Activated naive CD4-positive, alpha-beta T cell treated with anti-CD3 and anti-CD28 coated beads, Interleukin-2, amount 50 U/mL, for 16 hours (primary cell): ENCODE results near the gene FANCI.

Source experiments
- DNase-seq: peaks from one replicate; pipeline ENCODE4 v3.0.0-alpha.2; 2020

The FANCI gene

GRCh38 chr15:89308236-89308635 is 64.5 kb downstream of the FANCI start:
- DNase-seq = no peak

DNA sequence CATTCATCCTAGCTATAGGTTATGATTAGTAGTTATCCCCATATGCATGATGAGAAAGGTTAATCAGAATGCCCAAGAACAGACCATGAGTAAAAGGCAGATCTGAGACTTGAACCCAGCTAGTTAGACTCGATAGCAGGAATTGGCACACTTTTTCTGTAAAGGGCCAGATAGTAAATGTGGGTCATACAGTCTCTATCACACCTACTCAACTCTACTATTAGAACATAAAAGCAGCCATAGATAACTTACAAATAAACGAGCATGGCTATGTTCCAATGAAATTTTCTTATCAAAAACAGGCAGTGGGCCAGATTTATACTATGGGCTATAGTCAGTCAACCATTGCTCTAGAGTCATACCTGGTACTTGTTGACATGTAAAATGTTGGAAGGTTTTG is 66.2 kb downstream of the FANCI start:
- no peak for DNase-seq

DNA sequence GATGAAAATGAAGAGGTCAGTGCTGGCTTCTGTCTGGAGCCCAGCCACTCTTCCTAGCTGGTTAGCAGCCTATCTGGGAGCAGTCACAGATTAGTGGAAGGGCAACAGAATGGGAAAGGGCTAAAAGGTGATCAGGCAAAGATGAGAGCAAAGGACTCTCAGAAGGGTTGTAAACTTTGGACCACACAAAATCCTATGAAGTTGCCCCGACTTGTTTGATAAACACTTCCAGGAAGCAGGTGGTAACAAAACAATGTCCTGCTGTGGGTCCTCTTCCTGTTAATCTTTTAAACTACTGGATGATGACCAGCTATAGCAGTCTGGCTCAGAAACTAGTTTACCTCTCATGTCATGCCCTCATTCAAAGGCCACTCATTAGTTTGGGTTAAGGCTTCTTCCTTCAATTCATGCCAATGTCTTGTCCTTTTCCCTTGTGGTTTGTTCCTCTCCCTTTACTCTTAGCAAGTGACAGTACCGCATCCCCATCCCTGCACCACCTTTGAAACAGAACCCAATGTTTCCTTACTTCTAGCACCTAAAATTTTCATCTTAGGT is 71.7 kb downstream of the FANCI start:
- no peak for DNase-seq

DNA sequence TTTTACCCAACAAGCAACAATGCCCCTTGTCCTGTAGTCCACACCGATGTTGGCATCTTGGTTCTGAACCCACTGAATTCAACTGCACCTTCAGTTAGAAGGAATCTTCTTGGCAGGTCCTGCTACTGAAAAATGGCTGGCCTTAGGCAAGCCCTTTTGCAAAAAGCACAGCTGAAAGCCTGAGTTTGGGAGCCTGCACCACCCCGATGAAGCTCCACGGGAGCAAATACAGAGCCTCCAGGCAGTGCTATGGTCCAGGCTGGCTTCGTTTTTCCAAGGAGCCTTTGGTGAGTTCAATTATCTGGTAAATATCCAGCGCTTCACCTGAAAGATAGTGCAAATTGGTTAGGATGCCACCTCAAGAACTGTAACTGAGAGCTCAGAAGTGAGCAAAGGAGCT is 72.7 kb downstream of the FANCI start:
- DNase-seq = no peak

GRCh38 chr15:89317186-89317720 is 73.5 kb downstream of the FANCI start:
- no peak for DNase-seq

DNA sequence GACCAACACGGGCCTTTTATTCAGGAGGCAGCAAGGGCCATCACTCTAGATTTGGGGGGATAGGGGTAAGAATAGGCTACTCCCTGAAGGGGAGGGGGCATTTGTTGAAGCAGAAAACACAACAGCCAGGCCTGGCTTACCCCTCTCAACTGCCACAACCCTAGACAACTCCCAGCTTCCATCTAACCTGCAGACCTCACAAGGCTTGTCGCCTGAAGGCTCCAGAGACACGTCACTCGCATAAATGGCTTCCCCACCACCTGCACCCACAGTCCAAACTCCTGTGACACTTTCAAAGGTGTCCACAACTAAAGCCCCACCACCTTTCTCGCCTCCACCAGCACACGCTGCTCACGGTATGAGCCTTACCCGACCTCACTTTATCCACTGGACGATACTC is 75.9 kb downstream of the FANCI start:
- no peak for DNase-seq

- no peak for DNase-seq
Observed at GRCh38 chr15:89320200-89320599, 76.4 kb downstream of the FANCI start.

GRCh38 chr15:89321521-89322410 is 78.0 kb downstream of the FANCI start:
- DNase-seq = no peak

- no peak for DNase-seq
Observed at GRCh38 chr15:89322822-89323221, 79.0 kb downstream of the FANCI start.

GRCh38 chr15:89323825-89324224 is 80.0 kb downstream of the FANCI start:
- no peak for DNase-seq

- DNase-seq = no peak
Observed at GRCh38 chr15:89325039-89325803, 81.4 kb downstream of the FANCI start.

- DNase-seq = no peak
Observed at GRCh38 chr15:89326316-89326715, 82.5 kb downstream of the FANCI start.

- no peak for DNase-seq
Observed at GRCh38 chr15:89327113-89327512, 83.3 kb downstream of the FANCI start.

DNA sequence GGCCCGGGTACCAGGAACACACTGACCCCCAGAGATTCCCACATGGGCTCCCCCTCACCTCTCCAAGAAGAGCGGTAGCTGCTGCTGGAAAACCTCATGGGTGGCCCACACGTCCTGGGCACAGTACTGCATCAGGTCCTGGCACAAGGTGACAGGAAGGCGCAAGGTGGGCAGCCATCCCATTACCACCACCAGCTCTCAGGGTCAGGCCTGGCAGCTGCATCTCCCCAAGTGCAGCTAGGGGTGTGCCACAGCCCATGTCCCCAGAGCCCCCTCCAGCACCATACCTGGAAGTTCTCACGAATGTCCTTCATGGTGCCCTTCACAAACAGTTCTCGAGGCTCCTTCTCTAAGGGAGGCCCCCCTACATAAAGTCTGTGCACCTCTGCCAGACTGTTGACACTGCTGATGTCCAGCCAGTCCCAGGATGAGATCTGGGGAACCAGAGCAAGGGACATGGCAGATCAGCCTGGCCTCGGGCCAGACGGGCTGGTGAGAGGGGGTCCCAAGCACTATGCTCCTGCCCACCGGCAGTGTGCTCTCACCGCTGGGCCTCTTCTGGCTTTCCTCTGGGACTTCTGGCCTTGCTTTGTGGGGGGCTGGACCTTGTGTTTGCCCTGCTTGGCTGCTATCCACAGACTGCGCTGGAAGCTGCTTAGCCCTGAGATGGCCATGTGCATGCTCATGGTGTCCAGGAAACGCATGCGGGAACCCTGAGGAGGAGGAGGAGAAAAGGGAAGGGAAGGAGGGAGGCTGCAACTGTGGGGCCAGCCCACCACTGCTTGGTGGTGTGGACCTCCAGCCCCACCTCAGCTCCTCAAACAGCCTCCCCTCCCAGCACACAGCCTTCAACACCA is 84.8 kb downstream of the FANCI start:
- DNase-seq = no peak

- DNase-seq = no peak
Observed at GRCh38 chr15:89329329-89330084, 85.7 kb downstream of the FANCI start.

DNA sequence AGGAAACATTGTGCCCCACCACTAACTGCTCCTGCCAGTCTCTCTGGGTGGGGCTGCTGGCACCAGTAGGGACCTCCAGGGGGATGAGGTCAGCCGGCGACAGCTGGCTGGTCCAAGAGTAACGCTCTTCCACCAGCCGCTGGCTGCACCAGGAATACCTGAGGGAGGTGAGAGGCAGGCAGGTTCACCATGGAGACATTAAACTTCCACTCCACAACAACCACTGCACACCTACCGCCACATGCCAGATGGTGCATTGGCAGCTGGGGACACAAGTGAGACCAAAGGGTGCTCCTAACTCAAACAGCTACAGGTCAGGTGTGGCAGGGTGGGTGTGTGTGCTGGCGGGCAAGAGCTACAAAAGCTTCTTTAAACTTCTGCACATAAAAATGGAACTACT is 86.3 kb downstream of the FANCI start:
- no peak for DNase-seq

DNA sequence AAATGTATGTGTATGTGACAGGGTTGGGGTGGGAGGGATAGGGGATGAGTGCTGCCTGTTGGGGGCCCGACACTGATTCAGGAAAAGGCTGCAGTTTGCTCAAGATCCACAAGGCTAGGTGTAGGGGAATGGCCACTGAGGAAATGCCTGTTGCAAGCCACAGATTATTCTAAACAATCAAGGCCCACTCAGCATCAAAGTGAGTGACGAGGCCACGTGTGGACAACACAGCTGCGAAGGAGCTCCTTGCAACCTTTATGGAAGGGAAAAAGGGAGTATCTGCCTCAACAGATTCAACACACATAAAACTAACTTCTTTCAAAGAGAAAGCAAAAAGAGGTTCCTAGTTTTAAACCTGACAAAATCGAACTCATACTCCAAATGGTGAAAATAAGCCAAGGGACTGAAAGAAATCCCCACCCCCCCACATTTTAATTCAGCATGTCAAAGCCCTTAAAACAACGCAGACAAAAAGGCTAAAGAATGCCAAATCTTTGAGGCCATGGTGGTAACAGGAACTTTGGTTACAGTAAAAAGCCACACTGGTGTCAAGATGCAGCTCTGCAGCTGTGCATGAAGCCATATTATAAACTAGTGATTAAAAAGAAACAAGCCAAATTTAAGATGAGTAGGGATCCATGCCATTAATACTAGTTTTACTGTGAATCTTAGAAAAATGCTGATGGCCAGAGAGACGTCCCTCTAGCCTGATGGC is 87.3 kb downstream of the FANCI start:
- DNase-seq = no peak

DNA sequence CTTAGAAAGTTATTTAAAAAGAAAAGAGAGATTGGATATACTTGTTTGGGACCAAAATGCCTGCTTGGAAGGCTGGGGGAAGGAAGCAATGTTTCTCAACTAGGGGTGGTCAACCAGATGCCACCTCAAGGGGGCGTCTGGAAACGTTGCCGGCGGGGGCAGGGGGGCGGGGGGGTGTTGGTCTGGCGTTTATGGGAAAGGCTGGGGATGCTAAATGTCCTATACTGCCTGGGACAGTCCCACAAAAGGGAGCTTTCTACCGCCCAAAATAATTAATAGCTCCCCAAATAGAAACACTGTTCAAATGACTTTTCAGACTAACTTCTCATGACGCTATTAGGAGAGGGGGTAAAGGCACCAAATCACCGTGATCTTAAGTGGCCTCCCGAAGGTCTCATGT is 88.7 kb downstream of the FANCI start:
- DNase-seq = no peak

DNA sequence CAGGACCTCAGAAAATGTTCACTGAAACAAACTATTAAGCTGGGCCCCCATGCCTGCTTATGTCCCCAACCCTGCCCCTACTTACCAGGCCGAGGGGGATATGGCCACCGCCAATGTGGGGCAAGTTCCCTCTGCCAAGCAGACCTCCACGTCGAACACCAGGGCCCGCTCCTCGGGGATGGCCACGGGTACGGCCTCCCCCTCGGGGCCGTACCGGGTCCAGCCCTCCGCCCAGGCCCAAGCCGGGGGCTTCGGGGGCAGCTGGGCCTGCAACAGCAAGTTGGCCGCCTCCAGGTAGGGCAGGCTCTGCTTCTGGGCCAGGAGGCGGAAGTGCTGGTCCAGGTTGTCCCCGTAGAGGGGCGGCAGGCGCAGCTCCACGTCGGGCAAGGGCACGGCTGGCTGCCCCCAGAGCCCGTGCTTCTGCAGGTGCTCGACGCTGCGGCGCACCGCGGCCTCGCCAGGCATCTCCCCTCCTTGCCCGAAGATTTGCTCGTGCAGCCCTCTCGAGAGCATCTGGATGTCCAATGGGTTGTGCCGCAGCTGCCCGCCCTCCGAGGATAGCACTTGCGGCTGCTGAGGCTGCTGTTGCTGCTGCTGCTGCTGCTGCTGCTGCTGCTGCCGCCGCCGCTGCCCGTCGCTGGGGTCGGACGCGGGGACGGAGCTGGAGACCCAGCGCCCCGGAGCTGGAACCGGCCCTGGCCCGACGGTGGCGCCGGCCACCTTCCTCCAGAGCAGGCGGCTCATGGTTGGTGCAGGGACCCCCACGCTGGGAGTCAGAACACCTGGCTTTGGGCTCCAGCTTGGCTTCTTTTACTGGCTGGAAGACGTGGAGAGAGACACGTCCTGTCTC is 89.5 kb downstream of the FANCI start:
- DNase-seq = no peak

- no peak for DNase-seq
Observed at GRCh38 chr15:89333959-89334509, 90.3 kb downstream of the FANCI start.
